Stimulated activated CD4-positive, alpha-beta T cell treated with anti-CD3 and anti-CD28 coated beads, TNF-alpha, amount 100 ng/mL, for 48 hours (primary cell): ENCODE data around the gene PTPRK.

ENCODE experiments used
- DNase-seq, 3 donors: peaks; one replicate each; pipeline ENCODE4 v3.0.0-alpha.2; 2020; ENCODE audit warnings: low read depth in 3 of 3

PTPRK gene

GRCh38 chr6:127924031-127924430, 596.4 kb downstream of the PTPRK start:
- DNase-seq, result no peak

- no peak for DNase-seq
Observed at GRCh38 chr6:127923135-127923534, 597.3 kb downstream of the PTPRK start.

- DNase-seq, result no peak
Observed at GRCh38 chr6:127921982-127922381, 598.4 kb downstream of the PTPRK start.

- DNase-seq, result no peak
Observed at GRCh38 chr6:127920804-127921203, 599.6 kb downstream of the PTPRK start.
